ENCODE measurements around the gene PPP6R2. TPM values are rescaled to one million over a fixed set of nuclear protein-coding genes. Genes with fewer than 3 reads are reported as not detected.

Gene PPP6R2
- total RNA-seq, 1 experiment from 2014 or later: 61.3 TPM

DNA sequence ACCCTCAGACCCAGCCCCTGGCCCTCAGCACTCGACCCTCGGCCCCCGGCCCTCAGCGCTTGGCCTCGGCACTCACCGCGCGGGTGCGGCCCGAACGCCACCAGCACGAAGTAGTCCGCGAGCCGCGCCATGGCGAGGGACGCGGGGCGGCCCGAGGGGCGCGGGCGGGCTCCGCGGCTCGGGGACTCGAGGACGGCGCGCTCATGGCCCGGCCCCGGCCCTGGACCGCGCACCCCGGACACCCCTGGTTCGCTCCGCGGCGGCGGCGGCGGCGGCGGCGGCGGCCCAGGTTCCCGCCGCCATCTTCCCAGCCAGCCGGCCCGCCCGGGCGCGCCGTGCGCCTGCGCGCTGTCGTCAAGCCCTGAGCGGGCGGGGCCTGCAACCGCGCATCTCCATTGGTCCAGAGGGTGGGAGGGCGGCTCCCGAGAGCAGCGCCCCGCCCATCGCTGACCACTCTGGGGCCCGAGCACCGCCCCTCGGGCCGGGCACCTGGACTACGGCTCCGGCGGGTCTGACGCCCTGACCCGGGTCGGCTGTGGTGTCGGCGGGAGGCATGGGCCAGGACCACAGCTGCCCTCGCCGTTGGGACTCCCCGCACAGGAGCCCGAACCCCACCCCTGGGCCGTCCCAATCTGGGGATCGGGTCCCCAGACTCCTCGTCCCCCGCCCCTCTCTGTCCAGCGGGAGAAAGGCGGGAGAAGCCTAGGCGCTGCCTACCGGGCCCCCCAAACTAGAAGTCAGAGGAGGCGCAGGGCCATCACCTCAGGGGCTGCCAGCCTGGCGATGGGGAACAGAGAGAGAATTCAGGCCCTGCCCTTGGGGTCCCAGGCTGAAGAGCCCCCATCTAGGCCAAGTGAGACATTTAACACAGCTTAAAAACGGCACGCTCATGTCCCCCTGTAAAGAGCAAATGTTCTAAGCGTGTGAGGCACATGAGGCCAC is 131.9 kb downstream of the PPP6R2 start, which contains the start of gene SBF1:
Gene SBF1, minus strand, starts transcription at position 326 of the 942 bp plus-strand sequence. Its CDS starts 195 bp downstream, at position 131.
- DNase-seq (ENCODE audit: low read depth, low spot score): peak; percentile 78
- intact Hi-C loops (cut with micrococcal nuclease): no loop called here
- peak within 1 kb of the TSS; percentile 96 for H3K4me2 ChIP-seq (ENCODE audit: low read length)
- H3K27me3 ChIP-seq (ENCODE audit: insufficient read depth, low read length): no peaks in the 10 kb centered on the region
- peak within 1 kb of the TSS; percentile 74 for H3K9ac ChIP-seq (ENCODE audit: low read length)
- H3K4me3 ChIP-seq (replicated peaks in 1 of 2; ENCODE audit: low read depth in 1 of 2, low read length in 2 of 2): peak within 1 kb of the TSS; percentile 70 to 87
- H3K36me3 ChIP-seq (ENCODE audit: control insufficient read depth in 1 of 2, insufficient read depth in 2 of 2, low read length in 2 of 2): no peaks in the 10 kb centered on the region
- ChIA-PET POLR2A (no interaction called here), CTCF (no interaction called here), RAD21 (ENCODE audit: low non-redundant PET in 1 of 2, low total read pairs in 2 of 2, uncharacterized antibody in 2 of 2, unreplicated experiment in 2 of 2) (no interaction called here)
- peaks cover 6% of the 10 kb centered on the region; the same call in 1 of the 2 replicates for H4K20me1 ChIP-seq (ENCODE audit: insufficient read depth)
- H3K27ac ChIP-seq (ENCODE audit: low read depth, low read length): peak within 1 kb of the TSS; percentile 69
- peak; percentile 94 for ATAC-seq
- H3K79me2 ChIP-seq (ENCODE audit: insufficient read depth, low read length): peaks cover 47% of the 10 kb centered on the region
- H2AFZ ChIP-seq (ENCODE audit: low read depth, low read length, poor library complexity, severe bottlenecking): no peak within 1 kb of the TSS
- TSS peak; percentile 95 for BruUV-seq (replicated peaks)
- peaks cover 26 to 46% of the 10 kb centered on the region in 2 experiments for H3K4me1 ChIP-seq (ENCODE audit: control insufficient read depth in 1 of 2, insufficient read depth in 2 of 2, low read length in 2 of 2)
- TF ChIP-seq FOSL1 (IDR thresholded peaks at IDR 0.05; ENCODE audit: low read depth) (no peak), SIN3A (IDR thresholded peaks at IDR 0.05; ENCODE audit: low read depth) (no peak), ELF1 (IDR thresholded peaks at IDR 0.05; ENCODE audit: borderline replicate concordance, low read depth) (no peak), ZFX (IDR thresholded peaks at IDR 0.05) (peak; percentile 80; the same call in 1 of the 2 replicates), YY1 (IDR thresholded peaks at IDR 0.05; ENCODE audit: extremely low read depth, insufficient replicate concordance, low read depth, low read length) (peak; percentile 87), ZNF274 (IDR thresholded peaks at IDR 0.05; ENCODE audit: low read depth, low read length) (no peak), RAD21 (IDR thresholded peaks at IDR 0.05; ENCODE audit: low read depth) (no peak), POLR2AphosphoS5 (IDR thresholded peaks at IDR 0.05; ENCODE audit: low read depth, low read length) (peak; percentile 81), EGR1 (IDR thresholded peaks at IDR 0.05; ENCODE audit: low read depth) (no peak), POLR2A (IDR thresholded peaks at IDR 0.05; ENCODE audit: borderline replicate concordance, extremely low read depth, insufficient read depth, insufficient read length) (peak; percentile 67), SP1 (IDR thresholded peaks at IDR 0.05; ENCODE audit: low read depth) (no peak), SRF (IDR thresholded peaks at IDR 0.05; ENCODE audit: low read depth) (no peak), JUND (IDR thresholded peaks at IDR 0.05) (no peak)
- TF ChIP-seq, protein P1, sequence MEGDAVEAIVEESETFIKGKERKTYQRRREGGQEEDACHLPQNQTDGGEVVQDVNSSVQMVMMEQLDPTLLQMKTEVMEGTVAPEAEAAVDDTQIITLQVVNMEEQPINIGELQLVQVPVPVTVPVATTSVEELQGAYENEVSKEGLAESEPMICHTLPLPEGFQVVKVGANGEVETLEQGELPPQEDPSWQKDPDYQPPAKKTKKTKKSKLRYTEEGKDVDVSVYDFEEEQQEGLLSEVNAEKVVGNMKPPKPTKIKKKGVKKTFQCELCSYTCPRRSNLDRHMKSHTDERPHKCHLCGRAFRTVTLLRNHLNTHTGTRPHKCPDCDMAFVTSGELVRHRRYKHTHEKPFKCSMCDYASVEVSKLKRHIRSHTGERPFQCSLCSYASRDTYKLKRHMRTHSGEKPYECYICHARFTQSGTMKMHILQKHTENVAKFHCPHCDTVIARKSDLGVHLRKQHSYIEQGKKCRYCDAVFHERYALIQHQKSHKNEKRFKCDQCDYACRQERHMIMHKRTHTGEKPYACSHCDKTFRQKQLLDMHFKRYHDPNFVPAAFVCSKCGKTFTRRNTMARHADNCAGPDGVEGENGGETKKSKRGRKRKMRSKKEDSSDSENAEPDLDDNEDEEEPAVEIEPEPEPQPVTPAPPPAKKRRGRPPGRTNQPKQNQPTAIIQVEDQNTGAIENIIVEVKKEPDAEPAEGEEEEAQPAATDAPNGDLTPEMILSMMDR (IDR thresholded peaks at IDR 0.05 in 2 of 3, conservative IDR thresholded peaks at IDR 0.05 in 1 of 3; ENCODE audit: borderline replicate concordance in 1 of 3, insufficient read depth in 1 of 3, low read depth in 2 of 3, low read length in 2 of 3): no peak
- TF ChIP-seq, protein P2, sequence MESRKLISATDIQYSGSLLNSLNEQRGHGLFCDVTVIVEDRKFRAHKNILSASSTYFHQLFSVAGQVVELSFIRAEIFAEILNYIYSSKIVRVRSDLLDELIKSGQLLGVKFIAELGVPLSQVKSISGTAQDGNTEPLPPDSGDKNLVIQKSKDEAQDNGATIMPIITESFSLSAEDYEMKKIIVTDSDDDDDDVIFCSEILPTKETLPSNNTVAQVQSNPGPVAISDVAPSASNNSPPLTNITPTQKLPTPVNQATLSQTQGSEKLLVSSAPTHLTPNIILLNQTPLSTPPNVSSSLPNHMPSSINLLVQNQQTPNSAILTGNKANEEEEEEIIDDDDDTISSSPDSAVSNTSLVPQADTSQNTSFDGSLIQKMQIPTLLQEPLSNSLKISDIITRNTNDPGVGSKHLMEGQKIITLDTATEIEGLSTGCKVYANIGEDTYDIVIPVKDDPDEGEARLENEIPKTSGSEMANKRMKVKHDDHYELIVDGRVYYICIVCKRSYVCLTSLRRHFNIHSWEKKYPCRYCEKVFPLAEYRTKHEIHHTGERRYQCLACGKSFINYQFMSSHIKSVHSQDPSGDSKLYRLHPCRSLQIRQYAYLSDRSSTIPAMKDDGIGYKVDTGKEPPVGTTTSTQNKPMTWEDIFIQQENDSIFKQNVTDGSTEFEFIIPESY (IDR thresholded peaks at IDR 0.05; ENCODE audit: extremely low read depth, insufficient replicate concordance, low read length): no peak
- TF ChIP-seq, protein P3, sequence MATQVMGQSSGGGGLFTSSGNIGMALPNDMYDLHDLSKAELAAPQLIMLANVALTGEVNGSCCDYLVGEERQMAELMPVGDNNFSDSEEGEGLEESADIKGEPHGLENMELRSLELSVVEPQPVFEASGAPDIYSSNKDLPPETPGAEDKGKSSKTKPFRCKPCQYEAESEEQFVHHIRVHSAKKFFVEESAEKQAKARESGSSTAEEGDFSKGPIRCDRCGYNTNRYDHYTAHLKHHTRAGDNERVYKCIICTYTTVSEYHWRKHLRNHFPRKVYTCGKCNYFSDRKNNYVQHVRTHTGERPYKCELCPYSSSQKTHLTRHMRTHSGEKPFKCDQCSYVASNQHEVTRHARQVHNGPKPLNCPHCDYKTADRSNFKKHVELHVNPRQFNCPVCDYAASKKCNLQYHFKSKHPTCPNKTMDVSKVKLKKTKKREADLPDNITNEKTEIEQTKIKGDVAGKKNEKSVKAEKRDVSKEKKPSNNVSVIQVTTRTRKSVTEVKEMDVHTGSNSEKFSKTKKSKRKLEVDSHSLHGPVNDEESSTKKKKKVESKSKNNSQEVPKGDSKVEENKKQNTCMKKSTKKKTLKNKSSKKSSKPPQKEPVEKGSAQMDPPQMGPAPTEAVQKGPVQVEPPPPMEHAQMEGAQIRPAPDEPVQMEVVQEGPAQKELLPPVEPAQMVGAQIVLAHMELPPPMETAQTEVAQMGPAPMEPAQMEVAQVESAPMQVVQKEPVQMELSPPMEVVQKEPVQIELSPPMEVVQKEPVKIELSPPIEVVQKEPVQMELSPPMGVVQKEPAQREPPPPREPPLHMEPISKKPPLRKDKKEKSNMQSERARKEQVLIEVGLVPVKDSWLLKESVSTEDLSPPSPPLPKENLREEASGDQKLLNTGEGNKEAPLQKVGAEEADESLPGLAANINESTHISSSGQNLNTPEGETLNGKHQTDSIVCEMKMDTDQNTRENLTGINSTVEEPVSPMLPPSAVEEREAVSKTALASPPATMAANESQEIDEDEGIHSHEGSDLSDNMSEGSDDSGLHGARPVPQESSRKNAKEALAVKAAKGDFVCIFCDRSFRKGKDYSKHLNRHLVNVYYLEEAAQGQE (IDR thresholded peaks at IDR 0.05; ENCODE audit: low read depth): no peak
- TF ChIP-seq, protein P4, sequence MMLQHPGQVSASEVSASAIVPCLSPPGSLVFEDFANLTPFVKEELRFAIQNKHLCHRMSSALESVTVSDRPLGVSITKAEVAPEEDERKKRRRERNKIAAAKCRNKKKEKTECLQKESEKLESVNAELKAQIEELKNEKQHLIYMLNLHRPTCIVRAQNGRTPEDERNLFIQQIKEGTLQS (IDR thresholded peaks at IDR 0.05): no peak
- no peaks in the 10 kb centered on the region for H3K9me2 ChIP-seq (ENCODE audit: insufficient read depth)
- H3K9me3 ChIP-seq (ENCODE audit: control insufficient read depth in 1 of 2, insufficient read depth in 1 of 2, low read depth in 1 of 2, low read length in 2 of 2): no peaks in the 10 kb centered on the region
